22Rv1 (cell line): ENCODE results near the gene PFDN6.

ENCODE experiments used
- CTCF ChIP-seq: fragments of 450-650 bp; IDR thresholded peaks from 2 replicates; pipeline ENCODE4 v1.5.1; 2017; ENCODE audit warnings: mild to moderate bottlenecking
- ZFX ChIP-seq: fragments of 450-650 bp; IDR thresholded peaks from 2 replicates; pipeline ENCODE4 v1.6.1; 2017; ENCODE audit warnings: antibody characterized with exemption, borderline replicate concordance

- TF ChIP-seq CTCF, result no peak
- no peak for TF ChIP-seq ZFX
These were observed 15.2 kb upstream of the PFDN6 start for GRCh38 chr6:33273924-33274902.
